CD1c-positive myeloid dendritic cell (primary cell): ENCODE data around the gene PAK5.

Source experiments
- DNase-seq: peaks from one replicate; pipeline ENCODE4 v3.0.0-alpha.2; 2016; ENCODE audit errors: extremely low spot score

PAK5 gene

DNA sequence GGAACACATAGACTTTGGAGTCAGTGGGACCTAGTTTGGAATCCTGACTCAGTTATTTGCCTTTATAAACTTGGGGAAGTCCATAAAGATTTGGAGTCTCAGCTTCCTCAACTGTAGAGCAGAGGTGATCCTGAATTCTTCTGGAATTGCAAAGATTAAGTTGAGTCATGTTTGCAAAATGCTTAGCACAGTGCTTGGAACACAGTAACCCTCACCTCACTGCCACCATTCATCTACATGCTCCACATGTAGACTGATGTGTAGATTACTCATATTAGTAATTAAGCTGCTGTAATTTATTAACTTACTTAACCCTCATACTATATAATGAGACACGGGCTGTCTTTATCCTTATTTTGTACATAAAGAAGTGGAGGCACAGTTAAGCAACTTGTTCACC, 263.0 kb downstream of the PAK5 start:
- DNase-seq: no peak

DNA sequence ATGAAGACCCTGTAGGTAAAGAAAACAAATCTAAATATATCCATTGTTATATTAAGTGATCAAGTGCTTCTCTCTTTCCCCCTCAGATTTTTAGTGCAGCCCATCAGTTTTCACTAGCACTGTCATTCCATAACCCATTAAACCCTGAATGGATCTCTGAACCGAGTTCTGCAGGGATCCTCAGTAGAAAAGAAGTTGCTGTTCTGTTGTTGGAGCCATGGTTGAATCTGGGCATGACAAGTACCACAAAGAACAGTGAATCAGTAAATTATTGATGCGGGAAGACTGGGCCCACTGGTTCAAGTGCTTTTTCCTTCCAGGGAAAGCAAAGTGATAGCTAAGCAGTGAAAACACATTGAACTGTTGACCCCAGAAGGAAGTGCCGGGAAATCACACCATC, 264.1 kb downstream of the PAK5 start:
- DNase-seq: no peak

DNA sequence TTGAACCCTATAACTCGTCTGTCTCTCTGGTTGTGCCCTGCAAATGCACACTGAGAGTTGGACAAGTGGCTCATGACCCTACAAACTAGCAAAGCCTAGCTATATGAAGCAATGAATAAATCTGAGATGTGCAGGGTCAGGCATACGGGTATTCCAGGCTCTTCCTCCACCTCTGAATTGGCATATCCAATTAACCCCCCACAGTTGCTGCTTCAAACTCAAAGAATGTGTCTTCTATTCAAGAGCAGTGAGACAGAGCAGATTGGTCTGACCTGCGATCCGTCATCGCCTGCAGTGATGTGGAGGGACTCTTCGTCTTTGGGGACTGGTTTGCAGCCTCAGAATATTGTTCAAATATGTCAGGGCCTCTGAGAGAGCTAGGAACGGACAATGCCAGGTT, 264.7 kb downstream of the PAK5 start:
- DNase-seq: no peak

DNA sequence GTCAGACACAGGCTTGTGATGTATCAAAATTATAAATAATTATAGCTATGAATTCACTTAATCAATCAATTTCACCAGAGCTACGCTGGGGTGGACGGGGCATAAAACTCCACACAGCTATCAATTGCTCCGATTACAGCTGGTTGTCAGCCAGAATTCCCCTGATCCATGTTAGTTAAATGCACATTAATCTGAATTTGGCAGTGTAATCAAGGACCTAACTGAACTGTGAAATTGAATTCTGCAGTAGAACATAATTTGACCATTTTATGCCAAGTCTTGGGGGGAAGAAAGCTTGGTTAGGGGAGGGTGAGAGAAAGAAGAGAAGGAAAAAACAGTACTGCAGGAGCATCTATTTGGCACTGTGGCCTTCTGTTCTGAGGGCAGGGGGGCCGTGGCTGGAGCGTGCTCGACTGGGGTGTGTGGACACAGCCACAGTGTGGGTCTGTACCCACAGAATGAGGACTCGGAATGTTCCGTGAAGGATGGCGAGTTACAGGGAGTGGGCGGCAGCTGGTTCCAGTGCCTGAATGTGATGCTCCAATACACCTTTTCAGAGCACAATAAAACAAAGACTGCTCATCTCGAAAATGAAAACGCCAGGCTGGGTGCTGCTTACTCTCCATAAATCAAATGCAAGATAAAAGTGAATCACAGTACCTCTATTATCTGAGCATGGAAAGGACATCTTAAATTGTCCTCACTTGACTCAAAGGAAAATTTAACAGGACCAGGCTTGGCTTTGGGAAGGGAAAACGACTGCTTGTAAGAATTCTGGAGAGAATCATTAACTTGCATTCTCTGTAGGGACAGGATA, 265.3 kb downstream of the PAK5 start:
- DNase-seq: no peak

DNA sequence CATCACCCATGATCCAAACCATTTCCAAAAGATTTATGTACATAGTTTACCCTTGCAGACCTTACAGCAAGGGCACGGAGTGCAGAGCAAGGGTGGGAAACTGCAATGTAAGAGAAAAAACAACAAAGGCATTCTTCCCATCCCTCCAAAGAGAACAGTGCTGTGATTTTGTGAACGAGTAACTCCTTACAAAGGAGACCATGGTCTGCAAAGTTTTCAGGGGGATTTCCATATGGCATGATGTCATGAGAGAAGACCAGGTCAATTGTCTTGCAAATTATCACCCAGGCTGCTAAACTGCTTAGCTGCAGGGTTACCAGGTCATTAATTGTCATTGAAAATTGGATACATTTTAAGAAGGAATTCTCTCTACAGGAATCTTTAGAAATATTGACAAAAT, 266.2 kb downstream of the PAK5 start:
- DNase-seq: no peak

DNA sequence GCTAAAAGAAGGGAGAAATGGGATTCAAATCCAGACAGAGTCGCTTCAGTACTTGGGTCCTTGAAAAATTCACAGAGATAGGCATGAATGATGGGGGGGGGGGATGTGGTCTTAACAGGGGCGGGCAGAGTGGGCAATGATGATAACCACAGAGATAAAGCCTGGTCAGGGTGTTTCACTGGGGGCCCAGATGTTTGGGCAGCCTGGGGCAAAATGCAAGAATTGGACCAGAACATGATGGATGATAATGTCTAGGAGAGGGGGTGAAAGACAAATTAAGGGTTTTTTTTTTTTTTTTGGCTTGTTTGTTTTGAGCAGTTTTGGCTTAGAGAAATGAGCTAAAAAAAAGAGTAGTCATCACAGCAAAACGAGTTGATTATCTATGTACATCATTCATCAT, 267.1 kb downstream of the PAK5 start:
- no peak for DNase-seq

DNA sequence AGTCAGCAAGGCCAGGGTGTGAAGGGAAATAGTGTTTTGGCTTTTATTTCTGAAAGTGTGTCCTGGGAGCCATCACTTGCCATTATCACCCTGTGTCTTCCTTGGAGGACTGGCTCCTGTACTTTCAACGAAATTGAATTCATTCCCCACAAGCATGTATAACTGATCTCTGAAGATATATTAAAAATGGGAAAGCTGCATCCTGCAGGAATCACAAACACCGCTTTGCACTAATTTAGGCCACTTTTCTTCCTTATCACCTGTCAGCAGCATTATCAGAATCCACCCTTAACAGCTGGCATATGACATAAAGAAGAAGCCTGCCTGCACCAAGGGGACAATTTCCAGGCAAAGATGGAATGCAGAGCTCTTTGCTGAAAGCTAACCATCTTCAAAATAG, 268.3 kb downstream of the PAK5 start:
- DNase-seq: no peak

DNA sequence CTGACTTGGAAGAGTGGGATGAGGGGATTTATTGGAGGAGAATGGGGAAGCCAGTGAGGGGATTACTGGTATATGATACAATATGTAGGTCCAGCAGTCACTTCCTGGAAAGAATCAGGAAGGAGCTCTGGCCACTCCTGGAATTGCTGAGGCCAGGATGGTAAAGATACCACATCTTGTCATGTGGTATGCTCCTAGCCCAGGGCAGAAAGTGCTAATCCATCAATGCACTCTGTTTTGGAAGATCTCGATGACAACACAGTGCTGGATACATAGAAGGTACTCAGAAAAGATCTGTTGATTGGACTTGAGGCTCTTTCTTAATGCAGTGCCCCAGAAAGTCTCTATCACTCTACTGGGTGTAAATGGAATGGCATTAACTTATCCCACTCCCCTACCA, 271.9 kb downstream of the PAK5 start:
- no peak for DNase-seq

DNA sequence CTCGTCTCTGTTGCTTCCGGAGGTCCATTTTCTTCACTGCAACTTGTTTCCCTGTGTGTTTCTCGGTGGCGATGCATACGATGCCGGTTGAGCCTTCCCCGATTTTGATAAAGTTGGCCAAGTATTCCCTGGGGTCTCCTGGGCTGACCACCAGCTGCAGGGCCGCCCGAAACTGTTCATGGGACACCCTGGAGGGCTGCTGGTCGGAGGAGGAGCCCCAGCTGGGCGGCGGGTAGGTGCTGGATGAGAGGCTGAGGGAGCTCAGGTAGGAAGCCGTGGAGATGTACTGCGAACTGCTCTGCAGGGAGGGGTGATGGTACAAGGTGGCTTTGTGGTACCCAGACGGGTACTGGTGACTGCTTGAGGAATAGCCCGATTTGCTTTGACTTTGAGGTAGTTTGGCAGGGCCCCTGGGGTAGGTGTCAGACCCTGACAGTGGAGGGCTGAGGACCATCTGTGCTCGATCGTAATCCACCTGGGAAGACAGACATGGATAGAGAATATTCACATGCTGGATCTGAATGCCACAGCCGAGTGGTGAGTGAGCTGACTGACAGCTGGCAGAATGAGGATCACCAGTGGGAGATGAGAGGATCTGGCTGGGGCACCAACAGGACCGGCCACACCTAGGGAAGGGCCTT, 272.8 kb downstream of the PAK5 start:
- DNase-seq: no peak

DNA sequence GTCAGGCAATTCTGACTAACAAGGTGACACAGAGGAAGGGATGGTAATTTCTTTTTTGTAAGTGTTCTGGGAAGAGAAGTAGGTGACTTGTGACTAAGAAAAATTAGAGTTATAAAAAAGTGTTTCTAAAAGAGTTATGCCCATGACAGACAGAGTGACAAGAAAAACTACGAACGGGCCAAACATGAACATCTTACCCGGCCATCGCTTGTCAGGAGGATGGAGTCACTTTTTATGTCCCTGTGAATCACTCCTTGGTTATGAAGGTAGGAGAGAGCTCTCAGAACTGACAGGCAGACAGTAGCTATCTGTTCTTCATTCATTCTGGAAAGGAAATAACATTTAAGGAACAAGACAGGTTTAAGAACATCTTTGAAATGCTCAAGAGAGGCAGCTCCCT, 281.5 kb downstream of the PAK5 start:
- DNase-seq: no peak

DNA sequence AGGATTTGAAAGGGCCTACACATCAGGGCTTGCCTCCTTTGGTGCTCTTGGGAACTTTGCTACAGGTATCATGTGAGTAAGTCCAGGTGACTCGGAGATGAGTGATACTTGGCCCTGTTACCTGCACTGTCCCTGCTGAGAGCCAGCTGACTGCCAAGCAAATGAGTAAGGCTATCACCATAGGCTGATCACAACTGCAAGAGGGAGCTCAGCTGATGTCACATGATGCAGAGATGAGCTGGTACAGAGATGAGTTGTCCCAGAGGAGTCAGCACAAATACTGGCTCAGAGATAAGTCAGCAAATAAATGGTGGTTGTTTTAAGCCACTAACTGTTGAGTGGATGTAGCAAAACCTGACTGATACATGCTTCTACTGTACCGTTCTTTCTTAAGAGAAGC, 283.1 kb downstream of the PAK5 start:
- DNase-seq: no peak

DNA sequence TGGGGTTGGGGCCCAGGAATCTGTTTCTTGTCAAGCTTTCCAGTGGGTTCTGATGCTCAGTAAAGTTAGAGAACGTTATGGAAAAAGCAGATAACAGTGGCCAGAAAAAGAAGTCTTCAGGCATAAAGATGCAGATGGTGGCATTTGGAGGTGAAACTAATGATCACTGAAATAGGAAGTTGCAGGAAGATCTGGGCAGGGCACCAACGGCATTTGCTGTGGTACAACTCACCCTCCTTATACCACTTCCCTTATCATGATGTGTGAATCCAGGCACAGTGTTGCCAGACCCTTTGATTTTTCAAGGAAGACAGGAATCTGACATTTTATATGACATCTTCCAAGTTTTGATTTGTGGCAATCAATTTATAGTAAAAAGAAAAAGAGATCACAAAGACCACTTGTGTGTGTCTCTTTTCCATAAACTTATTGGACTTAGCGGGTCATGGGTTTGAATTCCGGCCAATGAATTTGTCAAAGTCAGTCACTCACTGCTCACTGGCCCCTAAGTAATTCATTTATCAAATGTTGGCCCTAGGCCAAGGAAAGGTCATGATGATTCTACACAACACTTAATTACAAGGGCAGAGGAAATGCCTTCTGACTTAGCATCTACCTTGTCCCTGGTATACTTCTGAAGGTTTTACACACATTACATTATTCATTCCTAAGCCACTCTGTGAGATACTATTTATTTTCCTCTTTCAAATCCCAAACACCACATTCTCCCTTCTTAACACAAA, 286.9 kb downstream of the PAK5 start:
- DNase-seq: peak; percentile 24

DNA sequence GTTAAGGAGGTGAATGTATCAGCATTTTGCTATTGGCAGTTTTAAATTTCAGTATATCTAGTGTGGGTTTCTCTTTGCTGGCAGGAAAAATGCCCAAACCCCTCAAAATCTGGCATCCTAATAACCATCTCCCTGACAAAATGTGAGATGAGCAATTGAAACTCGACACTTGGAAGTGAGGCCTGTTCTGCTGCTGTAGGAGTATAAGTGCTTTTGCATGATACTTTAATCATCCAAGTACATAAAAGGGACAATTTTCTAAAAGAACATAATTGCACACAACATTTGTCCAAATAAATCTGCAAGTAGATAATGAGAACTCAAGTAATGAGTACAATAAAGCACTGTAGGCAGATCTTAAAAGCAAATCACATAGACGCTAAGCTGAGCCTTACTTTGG, 288.0 kb downstream of the PAK5 start:
- no peak for DNase-seq

DNA sequence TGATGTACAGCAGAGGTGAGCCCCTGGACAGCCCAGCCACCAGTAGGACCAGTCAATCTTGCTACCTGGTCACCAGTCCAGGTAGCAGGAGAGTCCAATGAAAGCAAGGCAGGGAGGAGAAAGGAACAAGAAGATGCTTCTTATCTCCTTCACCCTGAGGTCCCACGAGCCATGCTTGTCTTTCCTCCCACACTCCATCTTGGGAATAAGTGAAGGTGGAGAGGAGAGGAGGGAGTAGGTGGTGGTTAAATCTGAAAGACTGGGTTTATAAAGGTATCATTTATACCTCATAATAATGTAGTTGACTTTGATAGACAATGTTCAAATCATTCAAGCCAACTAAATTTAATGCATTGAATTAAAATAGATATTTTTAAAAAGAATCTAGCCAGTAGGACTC, 288.6 kb downstream of the PAK5 start:
- DNase-seq: no peak

DNA sequence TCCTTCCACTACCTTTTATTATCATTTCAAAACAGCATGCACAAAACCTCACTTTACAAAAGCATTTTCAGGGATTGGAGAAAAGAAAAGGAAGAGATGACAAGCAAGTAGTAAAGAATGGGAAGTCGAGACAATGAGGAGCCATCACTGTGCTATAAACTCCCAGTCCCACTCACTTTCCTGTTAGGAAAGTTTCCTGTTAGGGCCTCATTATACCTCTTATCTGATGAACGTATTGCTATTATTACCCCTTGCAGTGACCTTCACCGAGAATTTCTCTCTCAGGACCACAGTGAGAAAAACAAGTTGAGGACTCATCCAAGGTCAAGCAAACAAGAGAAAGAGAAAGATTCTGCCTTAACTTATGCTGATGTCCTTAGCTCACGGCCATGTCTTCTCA, 295.7 kb downstream of the PAK5 start:
- no peak for DNase-seq

DNA sequence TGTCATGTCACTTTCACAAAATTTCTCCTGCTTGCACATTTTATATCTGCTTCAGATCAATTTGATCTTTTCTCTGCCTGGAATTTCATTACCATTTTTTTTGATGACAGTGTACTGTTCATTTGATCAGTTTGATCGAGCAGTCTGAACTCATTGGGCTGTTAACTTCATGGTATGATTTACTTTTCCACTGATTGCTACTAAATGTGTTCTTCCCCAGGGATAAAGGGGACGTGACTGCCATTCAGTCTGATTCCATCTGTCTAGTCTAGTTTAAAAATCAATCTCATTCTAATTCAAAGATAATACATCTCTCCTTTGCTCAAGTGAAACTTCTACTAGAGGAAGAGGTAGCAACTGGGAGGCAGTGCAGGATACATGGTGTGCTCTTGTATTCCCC, 303.4 kb downstream of the PAK5 start:
- no peak for DNase-seq

DNA sequence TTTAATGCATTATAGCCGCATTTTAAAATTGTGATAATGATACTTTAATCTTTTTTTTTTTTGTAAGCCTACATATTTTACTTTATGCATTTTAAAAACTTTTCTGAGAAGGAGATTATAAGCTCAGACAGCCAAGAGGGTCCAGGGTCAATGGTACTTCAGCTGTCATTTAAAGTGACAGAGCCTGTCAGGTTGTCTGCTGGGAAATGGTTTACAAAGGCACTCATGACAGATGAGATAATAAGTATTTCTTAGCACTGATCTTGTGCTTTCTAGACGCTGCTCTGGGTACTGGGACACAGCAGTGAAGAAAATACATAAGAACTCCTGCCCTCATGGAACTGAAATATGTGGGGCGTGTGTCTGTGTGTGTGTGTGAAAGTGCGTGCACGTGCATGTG, 304.9 kb downstream of the PAK5 start:
- DNase-seq: no peak

DNA sequence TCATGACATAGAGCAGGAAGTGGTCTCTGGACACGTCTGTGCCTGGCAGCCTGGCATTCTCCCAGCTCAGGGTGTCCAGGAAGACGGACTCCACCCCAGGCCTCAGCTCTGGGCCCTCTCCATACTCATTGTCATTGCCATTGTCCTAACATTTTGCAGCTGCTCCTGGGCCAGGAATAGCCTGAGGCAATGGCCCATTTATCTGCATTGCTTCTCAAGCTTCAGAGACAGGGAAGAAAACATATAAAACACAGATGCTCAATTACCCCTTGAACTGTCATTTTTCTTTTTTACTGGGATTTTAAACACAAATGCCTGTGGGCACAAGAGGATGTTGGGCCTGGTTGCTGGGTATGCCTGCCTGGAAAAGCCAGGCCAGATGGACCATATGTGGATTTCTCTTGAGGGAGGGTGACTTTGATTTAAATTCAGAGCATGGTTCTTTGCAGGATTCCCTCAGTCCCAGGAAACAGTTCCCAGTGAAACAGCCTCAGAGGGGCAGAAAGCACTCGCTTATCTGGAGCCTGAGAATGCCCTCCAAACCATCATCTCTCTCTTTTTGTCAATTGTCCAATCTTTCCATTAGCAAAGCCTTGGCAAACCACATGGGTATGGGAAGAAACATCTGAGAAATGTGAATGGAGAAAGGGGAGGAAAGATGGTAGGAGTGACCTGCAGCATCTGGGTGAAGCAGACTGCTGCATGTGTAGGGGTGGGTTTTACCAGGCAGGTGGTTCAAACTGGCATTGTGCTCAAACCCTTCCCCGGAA, 306.6 kb downstream of the PAK5 start:
- DNase-seq: no peak

DNA sequence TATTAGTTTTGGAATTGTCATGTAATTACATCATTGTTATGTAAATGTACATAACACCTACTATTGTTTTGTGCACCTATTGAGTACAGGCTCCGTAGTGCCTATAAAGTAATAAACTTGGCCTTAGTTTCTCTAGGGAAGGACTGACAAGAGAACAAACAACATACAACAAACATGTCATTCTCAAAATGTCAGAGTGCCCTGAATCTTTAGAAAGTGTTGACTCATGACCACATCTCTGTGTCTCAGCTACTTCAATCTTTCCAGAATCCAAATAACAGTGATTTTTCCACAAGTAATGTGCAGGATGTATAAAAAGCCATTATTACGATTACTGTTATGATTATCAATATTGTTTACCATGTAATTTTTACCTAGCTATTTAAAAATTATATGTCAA, 307.3 kb downstream of the PAK5 start:
- no peak for DNase-seq

DNA sequence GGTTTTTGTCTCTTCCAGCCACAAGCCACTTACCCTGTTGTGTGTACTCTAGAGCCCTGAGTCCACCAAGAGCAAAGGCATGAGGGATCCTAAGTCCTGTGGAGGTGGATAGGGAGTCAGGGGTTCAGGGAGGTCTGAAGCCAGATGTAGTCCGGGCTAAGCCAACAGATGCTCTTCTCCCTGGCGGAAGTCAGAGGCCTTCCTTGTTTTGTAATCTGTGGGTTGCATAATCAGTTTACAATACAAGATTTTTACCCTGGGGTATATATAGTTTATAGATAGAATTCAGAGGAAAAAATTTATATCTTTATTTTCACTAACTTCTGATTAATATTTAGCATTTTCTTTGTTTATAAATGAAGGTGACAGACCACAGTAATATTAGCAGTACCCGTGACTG, 315.2 kb downstream of the PAK5 start:
- DNase-seq: peak; percentile 41

DNA sequence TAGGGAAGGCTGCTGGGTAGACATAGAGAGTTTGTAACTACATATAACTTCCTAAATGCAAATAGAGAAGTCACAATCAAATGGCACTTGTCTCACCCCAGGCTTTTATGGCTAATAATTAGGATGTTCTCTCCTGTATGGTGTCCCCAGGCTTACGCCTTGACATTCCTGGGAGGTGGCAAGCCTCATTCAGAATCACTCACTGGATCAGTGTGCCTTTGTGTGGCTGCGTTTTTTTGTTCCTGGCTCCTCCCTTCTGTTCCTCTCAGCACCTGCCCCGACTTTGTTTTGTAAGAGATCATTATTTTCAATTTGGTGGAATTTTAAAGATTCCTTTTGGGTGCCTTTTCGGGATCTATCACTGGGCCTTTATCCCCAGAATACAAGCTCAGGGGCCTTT, 318.8 kb downstream of the PAK5 start:
- peak; percentile 24 for DNase-seq

DNA sequence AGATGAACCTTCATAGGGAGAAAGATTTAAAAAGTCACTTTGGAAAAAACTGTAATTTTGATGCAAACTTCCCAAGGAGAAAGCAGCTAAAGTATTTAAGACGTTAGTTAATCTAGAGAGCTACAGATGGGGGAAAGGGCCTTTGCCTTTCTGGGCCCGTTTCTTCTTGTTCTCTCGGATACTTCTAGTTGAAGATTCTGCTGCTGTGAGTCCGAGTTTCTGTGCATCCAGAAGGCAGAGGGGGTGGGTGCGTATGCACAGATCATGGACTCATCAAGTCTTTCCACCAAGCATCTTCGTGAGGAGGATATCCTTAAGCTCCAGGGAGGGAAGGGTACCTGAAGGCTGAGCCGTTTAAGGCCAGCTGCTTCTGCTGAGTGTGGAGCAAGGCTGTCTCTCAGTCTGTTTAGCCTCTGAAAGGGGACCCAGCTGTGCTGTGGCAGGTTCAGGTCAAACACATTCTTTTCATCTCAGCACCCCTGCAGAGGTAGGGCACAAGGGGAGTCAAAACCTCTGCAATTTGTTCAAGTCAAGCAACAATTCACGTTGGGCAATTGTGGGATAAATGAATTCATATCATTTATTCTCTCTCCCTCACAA, 320.2 kb downstream of the PAK5 start:
- no peak for DNase-seq
